ENCODE measurements around the gene TMPRSS2. TPM values are rescaled to one million over a fixed set of nuclear protein-coding genes. Genes with fewer than 3 reads are reported as not detected.

The TMPRSS2 gene
- total RNA-seq, 4 donors from 2014 or later, result 0.26 to 1.5 TPM; not detected in 2

DNA sequence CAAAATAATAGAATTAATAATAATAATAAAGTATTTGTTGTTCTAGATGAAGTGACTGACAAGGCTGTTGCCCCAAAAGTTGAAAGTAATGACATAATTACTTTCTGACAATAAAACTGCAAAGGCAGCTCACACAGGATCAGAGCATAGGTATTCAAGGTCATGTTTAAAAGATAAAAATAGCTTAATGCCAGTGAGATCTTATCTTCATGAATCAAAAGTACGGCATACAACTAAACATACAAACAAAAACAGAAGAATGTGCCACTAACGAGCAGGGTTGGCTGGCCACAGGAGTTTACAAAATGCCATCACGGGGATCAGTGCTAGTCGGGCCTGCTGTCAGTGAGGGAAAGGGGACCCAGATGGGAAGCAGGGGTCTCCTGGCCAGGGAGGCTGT, 22.4 kb upstream of the TMPRSS2 start:
- TF ChIP-seq POLR2A (IDR thresholded peaks at IDR 0.05), result no peak
- TF ChIP-seq, protein P1, sequence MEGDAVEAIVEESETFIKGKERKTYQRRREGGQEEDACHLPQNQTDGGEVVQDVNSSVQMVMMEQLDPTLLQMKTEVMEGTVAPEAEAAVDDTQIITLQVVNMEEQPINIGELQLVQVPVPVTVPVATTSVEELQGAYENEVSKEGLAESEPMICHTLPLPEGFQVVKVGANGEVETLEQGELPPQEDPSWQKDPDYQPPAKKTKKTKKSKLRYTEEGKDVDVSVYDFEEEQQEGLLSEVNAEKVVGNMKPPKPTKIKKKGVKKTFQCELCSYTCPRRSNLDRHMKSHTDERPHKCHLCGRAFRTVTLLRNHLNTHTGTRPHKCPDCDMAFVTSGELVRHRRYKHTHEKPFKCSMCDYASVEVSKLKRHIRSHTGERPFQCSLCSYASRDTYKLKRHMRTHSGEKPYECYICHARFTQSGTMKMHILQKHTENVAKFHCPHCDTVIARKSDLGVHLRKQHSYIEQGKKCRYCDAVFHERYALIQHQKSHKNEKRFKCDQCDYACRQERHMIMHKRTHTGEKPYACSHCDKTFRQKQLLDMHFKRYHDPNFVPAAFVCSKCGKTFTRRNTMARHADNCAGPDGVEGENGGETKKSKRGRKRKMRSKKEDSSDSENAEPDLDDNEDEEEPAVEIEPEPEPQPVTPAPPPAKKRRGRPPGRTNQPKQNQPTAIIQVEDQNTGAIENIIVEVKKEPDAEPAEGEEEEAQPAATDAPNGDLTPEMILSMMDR (IDR thresholded peaks at IDR 0.05), result no peak
- intact Hi-C loops (cut with DNase I; ENCODE audit: low total_unique reads), result no loop called here
- Histone ChIP-seq H3K27me3 (no peaks in the 10 kb centered on the region), H3K4me1 (no peaks in the 10 kb centered on the region), H3K27ac (no peak overlapping the region), H3K4me3 (no peak overlapping the region), H3K36me3 (no peaks in the 10 kb centered on the region), H3K9me3 (no peaks in the 10 kb centered on the region)
- DNase-seq, result no peak

DNA sequence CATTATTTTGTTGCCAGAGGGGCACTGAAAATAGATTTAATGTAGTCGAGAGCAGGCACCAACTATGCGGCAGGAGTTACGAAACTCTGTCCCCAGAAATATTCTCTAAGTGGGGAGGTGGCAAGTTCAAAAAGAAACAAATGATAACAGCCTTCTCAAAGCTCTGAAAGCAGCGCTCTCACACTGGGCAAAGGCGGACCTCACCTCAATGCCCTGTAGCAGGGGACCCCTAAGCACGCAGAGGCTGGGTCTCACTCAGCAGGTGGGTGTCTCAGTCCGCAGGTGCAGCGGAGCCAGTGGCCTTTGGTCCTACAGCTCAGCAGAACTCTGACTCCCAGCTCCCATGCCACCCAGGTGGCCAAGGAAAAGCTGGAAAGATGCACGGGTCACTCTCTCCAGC, 21.8 kb upstream of the TMPRSS2 start:
- H3K4me1 ChIP-seq, result no peaks in the 10 kb centered on the region
- no peaks in the 10 kb centered on the region for H3K36me3 ChIP-seq
- H3K4me3 ChIP-seq, result no peak overlapping the region
- no peak for TF ChIP-seq POLR2A (IDR thresholded peaks at IDR 0.05)
- TF ChIP-seq, protein P1 (IDR thresholded peaks at IDR 0.05), result no peak
- no peaks in the 10 kb centered on the region for H3K9me3 ChIP-seq
- no peak for DNase-seq
- intact Hi-C loops (cut with DNase I; ENCODE audit: low total_unique reads), result no loop called here
- no peak overlapping the region for H3K27ac ChIP-seq
- H3K27me3 ChIP-seq, result no peaks in the 10 kb centered on the region

DNA sequence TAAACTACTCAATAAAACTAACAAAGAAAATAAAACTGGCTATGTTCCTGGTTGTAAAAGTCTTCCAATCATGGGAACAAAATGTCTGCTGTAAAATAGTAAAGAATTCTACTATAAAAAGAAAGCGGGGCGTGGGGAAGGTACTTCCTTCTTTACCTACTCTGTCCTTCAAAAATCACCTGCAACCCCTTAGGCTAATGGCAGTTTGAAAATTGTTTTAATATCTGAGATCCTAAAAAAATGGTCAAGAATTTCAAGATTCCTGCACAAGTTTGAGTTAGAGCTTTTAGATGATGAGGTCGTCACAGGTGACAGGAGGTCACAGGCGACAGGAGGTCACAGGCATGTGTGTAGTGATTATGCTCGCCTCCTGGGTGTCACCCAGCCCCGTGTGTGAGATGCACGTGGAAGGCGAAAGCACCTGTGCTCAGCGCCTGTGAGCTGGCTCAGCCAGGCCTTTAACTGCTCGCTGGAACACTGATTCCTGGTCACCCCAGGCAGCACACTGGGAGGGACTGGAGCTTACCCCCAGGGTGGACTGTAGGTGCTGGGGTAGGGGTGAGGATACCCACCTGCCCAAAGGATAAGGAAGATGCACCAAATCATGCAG, 18.6 kb upstream of the TMPRSS2 start:
- intact Hi-C loops (cut with DNase I; ENCODE audit: low total_unique reads), result no loop called here
- Histone ChIP-seq H3K4me3 (no peak overlapping the region), H3K4me1 (no peaks in the 10 kb centered on the region), H3K36me3 (no peaks in the 10 kb centered on the region), H3K9me3 (no peaks in the 10 kb centered on the region), H3K27me3 (no peaks in the 10 kb centered on the region), H3K27ac (no peak overlapping the region)
- TF ChIP-seq, protein P1 (IDR thresholded peaks at IDR 0.05), result no peak
- no peak for TF ChIP-seq POLR2A (IDR thresholded peaks at IDR 0.05)
- DNase-seq, result no peak

DNA sequence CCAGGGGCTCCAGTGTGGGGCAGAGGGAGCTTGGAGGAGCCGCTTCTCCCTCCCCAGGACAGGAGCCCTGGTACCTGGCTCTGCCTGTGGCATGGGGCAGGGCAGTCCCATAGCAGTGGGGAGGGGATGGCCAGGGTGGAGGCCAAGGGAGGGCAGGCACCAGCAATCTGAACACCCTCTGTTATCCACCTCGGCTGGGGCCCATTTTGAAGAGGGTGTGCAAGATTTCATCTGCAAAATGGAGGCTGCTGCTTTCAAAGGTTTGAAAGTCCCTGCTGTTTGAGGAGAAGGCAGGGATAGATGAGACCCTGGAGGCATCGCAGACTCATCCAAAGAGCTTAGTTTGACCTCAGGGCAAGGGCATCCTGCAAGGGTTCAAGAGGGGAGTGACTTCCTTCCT, 15.2 kb upstream of the TMPRSS2 start:
- H3K9me3 ChIP-seq, result no peaks in the 10 kb centered on the region
- H3K27ac ChIP-seq, result no peak overlapping the region
- H3K4me3 ChIP-seq, result no peak overlapping the region
- DNase-seq, result no peak
- TF ChIP-seq, protein P1 (IDR thresholded peaks at IDR 0.05), result no peak
- no peak for TF ChIP-seq POLR2A (IDR thresholded peaks at IDR 0.05)
- H3K36me3 ChIP-seq, result no peaks in the 10 kb centered on the region
- intact Hi-C loops (cut with DNase I; ENCODE audit: low total_unique reads), result no loop called here
- no peaks in the 10 kb centered on the region for H3K27me3 ChIP-seq
- H3K4me1 ChIP-seq, result no peaks in the 10 kb centered on the region

DNA sequence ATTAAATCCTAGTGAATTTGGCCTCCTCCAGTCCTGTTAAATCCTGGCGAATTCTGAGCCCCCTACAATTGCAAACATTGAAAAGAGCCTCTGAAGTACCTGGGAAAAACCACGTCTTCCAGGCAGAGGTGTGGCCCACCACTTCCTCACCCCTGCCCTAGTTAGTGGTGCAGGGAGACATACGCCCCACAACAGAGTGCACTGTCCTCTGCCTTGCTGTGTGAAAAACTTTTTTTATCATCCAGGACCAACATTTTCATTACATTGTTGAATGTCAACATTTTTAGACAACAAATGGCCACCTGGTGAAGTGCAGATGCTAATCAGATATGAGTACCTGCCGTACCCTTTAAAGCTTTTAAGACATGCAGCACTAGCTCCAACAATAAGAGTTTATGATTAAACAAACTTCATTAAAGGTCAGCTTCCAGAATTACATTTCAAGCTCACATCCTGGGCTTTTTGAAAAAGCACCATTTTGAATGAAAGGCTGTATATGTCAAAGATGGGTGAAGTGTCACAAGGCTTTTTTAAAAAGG, 13.6 kb upstream of the TMPRSS2 start:
- H3K4me1 ChIP-seq, result no peaks in the 10 kb centered on the region
- intact Hi-C loops (cut with DNase I; ENCODE audit: low total_unique reads), result no loop called here
- DNase-seq, result no peak

More for the DNA sequence above, 13.6 kb upstream of the TMPRSS2 start:
- Histone ChIP-seq H3K27me3 (no peaks in the 10 kb centered on the region), H3K4me3 (no peak overlapping the region), H3K36me3 (no peaks in the 10 kb centered on the region), H3K27ac (no peak overlapping the region), H3K9me3 (no peaks in the 10 kb centered on the region)
- TF ChIP-seq, protein P1 (IDR thresholded peaks at IDR 0.05), result no peak
- TF ChIP-seq POLR2A (IDR thresholded peaks at IDR 0.05), result no peak
